GM12801 (cell line): ENCODE results near the gene ADAMTS2.

Source experiments
- CTCF ChIP-seq: IDR thresholded peaks from one replicate; pipeline ENCODE4 v1.5.1; 2011; ENCODE audit warnings: control low read depth; ENCODE audit not compliant: insufficient read length; ENCODE audit errors: extremely low read depth

The ADAMTS2 gene

DNA sequence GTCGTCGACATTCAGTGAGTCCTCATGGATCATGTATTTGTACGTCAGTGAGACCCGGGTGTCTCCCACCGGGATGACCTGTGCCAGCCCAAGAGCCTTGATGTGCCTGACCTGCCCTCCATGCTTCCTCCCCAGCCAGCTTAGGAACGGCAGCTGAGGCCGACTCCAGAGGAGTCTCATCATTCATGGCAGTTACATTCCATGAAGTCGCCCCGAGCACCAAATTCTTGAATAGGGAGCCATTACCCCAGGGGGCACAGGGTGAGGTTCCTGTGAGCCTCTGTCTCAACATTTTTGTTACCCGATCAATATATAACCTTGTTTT, 217.3 kb downstream of the ADAMTS2 start:
- TF ChIP-seq CTCF, result no peak

DNA sequence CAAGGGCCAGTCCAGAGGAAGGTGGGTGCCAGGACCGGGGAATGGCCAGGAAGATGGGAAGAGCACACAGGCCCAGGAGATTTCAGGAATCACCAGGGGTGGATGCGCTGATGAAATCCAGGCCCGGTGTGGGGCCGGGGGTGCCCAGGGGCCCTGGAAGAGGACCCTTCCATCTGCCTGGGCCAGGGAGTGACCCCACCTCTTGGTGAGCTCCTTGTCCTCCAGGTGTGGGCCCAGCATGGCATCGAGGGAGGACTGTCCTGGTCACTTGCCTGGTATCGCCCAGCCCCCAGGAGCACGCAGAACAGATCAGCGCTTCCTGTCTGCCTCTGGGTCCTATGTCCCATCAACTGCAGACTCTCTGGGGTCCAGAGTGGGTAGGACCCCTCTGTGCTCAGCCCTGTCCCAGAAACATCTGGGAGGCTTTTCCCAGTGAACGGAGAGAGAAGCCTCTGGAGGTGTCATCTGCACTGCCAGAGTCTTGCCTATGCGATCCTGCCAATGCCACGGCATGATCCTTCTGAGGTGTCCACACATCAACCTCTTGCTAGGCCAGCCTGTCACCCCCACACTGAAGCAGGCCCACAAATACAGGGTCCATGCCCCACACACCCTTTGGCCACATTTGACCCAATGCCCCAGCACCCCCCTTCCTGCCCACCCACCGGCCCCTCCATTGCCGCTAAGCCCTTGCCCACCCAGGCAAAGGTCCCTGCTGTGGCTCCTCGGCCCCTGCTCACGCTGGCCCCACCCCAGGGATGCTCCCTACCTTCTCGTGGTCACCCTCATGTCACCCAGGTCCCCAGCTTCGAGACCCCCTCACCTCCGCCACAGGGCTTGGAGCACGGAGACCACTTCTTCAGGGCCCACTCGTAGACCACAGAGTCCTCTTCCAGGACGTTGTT, 217.9 kb downstream of the ADAMTS2 start:
- TF ChIP-seq CTCF, result no peak

DNA sequence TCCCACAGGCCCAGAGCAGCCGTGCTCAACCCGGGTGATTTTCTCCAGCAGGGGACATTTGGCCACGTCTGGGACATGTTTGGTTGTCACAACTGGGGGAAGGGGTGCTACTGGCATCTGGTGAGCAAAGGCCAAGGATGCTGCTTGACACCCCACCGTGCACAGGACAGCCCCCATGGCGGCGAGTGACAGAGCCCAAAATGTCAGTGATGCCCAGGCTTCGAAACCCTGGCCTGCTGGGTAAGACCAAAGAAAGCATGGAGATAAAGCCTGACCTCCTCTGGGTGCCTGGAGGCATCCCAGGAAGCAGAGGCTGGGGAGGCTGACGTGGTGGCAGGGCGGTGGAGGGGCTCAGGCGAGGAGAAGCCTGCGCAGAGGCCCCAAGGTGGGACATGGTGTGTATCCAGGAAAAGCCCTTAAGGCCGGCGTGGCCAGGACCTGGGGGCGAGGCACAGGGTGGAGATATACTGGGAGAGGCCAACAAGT, 218.7 kb downstream of the ADAMTS2 start:
- TF ChIP-seq CTCF, result no peak

GRCh38 chr5:179125789-179126505, 219.3 kb downstream of the ADAMTS2 start:
- TF ChIP-seq CTCF, result no peak

DNA sequence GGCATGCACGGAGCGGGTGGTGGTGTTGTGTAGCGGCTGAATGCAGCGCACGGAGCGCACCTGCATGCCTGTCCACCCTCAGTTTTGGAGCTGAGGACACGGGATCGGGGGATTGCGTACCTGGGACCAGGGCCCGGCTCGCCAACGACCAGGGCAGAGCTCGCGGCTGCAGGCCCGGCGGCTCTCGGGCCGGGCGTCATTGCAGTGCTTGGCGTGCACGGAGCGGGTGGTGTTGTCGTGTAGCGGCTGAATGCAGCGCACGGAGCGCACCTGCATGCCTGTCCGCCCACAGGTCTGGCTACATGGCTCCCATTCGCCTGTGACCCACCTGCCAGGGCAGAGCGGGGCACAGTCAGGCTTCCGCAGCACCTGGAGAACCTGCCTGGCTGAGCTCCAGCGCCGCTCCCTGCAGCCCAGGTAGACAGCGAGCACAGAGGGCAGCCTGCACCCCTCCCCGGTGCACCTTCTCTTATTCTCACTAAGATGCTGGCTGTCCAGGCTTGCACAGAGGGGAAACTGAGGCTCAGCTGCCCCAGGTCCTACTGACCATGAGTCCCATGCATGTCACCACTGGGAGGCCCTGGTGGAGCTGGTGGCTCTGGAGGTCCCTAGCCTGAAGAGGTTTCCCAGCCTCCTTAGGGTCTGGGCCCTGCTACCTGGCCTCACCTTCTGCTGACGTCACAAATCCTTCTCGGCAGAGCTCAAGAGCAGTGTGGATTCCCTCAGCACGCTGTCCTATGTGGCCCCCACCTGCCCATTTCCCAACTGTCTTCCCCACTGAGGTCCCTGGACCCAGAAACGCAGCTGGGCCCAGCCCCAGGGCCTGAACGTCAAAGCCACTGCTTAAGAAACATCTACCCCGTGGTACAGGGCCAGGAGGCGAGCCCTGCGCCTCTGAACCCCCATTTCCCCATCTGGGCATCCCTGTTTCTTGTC, 220.1 kb downstream of the ADAMTS2 start:
- no peak for TF ChIP-seq CTCF

GRCh38 chr5:179124273-179124852, 220.9 kb downstream of the ADAMTS2 start:
- no peak for TF ChIP-seq CTCF
